Fibroblast of pulmonary artery (primary cell): ENCODE results near the gene NCKAP5.

Source experiments
- DNase-seq: peaks from one replicate; pipeline ENCODE4 v3.0.0-alpha.2; 2010; ENCODE audit warnings: low read depth
- H3K4me3 ChIP-seq: replicated peaks from 2 replicates; pipeline ENCODE4 v1.5.1; 2011; ENCODE audit warnings: low read depth, mild to moderate bottlenecking, control low read depth, low read length, moderate library complexity
- TF ChIP-seq, protein P1 (sequence below): IDR thresholded peaks from 2 replicates; pipeline ENCODE4 v1.5.1; 2011; ENCODE audit warnings: mild to moderate bottlenecking, control low read depth, low read length, inconsistent platforms; ENCODE audit errors: missing control alignments

Gene NCKAP5

DNA sequence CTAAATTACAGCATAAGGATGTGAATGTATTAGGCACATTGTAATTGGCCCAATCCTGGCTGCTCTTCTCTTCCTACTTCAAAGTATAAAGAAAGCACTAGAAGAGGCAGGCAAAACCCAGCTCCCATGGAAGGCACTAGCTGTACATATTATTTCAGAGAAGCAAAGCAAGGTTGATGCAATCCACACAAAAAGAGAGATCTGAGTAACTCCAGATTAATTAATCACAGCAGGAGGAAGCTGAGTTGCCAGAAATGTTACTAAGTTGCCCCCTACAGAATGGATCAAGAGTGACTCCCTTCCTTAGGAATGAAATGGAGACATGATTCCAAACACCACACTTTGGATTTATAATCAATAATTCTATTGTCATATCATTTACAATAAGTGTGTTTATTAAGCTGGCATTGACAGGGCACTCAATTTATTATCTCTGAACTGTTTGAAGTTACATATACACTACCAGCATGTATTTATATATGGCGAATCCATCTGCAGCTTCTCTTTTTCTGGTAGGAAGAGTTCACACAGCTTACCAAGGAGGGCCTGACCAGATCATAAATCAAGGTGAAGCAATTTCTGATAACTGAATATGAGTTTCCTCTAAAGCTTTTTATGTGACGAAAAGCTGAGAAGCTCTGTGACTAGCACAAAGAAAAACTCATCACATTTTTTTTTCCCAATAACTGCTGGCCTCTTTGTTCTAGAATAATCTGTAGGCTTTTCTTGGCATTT, 505.2 kb downstream of the NCKAP5 start:
- DNase-seq = no peak
- no peak overlapping the region for H3K4me3 ChIP-seq
- TF ChIP-seq, protein P1, sequence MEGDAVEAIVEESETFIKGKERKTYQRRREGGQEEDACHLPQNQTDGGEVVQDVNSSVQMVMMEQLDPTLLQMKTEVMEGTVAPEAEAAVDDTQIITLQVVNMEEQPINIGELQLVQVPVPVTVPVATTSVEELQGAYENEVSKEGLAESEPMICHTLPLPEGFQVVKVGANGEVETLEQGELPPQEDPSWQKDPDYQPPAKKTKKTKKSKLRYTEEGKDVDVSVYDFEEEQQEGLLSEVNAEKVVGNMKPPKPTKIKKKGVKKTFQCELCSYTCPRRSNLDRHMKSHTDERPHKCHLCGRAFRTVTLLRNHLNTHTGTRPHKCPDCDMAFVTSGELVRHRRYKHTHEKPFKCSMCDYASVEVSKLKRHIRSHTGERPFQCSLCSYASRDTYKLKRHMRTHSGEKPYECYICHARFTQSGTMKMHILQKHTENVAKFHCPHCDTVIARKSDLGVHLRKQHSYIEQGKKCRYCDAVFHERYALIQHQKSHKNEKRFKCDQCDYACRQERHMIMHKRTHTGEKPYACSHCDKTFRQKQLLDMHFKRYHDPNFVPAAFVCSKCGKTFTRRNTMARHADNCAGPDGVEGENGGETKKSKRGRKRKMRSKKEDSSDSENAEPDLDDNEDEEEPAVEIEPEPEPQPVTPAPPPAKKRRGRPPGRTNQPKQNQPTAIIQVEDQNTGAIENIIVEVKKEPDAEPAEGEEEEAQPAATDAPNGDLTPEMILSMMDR = no peak

DNA sequence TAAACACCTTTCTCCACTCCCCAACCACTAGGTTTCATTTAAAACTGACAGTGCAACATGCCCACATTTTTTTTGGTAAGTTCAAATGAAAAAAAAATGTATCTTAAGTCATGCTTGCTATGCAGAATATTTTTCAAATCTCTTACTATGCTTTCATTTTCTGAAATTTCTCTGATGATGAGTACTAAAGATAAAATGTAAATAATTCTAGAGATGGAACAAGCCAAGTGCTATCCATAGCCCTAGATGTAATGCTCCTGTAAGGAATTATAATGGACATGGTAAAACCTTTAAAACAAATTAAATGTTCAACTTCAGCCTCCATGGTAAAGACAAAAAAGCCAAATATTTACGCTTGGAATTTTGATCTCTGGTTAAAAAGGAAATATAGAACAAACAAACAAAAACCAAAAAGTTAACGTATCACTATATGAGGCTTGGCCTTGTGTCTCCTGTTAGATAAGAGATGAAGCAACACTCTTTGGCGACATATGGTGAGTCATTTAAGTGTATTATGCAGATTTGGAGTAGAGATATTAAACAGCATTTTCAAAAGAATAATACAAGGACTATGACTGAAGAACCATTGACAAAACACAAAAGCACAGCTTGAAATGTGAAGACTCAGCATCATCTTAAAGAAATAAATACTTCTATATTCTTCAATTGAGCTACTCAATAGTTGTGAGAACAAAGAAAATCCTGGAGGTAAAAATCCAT, 506.2 kb downstream of the NCKAP5 start:
- no peak overlapping the region for H3K4me3 ChIP-seq
- no peak for DNase-seq
- TF ChIP-seq, protein P1 = no peak

DNA sequence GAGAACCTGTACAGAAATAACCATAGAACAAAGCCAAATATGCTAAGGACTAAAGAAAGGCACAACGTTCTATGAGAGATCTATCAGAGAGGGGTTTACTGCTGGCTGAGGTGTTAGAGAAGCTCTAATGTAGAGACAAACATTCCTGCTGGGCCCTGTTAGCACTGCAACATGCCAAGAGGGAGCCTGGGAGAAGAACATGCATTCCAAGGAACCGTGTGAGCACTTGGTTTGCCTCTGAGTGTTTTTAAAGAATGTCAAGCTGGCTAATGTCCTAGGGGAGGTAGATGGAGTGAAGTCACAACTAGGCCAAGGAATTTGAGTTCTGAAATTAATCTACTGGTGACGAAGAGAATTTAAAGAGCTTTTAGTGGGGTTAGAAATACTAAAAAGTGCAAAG, 514.0 kb downstream of the NCKAP5 start:
- TF ChIP-seq, protein P1 = no peak
- DNase-seq = no peak
- H3K4me3 ChIP-seq = no peak overlapping the region

DNA sequence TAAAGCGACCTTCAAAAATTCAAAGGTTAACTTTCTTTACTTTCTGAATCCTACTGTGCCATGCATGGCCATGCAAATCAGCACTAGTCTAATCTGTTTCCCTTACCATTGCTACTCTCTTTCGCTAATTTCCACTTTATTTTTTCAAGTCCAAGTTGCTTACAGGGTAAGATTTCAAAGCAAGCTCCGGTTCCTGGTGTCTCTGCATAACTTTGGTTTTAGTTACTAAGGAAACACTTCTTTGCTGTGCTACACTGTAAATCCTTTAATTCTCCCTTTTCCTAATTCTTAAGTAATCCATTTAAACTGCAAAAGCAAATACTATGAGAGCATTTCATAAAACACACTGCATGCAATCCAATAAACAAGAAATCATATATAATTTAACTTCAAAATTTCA, 514.7 kb downstream of the NCKAP5 start:
- TF ChIP-seq, protein P1 = no peak
- DNase-seq = no peak
- H3K4me3 ChIP-seq = no peak overlapping the region

DNA sequence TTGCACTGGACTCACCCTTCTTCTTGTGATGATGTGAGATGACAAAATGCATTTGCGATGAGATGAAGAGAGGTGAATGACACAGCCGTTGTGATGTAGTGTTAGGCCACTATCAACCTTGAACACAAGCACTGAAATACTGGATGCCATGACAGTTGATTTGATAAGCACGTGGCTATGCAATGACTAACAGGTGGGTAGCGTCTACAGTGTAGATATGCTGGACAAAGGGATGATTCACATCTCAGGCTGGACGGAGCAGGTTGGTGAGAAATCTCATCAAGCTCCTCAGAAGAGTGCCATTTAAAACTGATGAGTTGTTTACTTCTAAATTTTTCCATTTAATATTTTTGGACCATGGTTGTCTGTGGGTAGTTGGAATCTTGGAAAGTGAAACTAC, 522.5 kb downstream of the NCKAP5 start:
- H3K4me3 ChIP-seq = no peak overlapping the region
- no peak for DNase-seq
- TF ChIP-seq, protein P1 = no peak

DNA sequence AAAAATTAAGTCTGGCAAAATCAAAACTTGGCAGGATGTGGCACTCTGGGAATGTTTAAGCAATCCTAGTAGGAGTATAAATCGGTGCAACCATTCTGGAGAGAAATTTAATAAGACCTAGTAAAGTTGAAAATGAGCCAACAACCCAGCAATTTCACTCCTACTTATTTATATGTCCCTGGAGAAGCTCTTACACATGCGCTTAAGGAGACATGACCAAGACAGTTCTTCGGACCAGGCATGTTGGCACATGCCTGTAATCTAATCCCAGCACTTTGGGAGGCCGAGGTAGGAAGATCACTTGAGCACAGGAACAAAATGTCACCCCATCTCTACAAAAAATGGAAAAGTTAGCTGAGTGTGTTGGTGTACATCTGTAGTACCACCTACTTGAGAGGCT, 523.7 kb downstream of the NCKAP5 start:
- TF ChIP-seq, protein P1 = no peak
- no peak overlapping the region for H3K4me3 ChIP-seq
- DNase-seq = no peak
